Subcutaneous abdominal adipose tissue (tissue), 5 donors: Measurements from ENCODE around the gene PDYN.
A peak's percentile ranks its signal among the peaks of the same experiment; 100 is the strongest.
"Not testable (repeated sequence)": the region's sequence is repeated elsewhere in the genome, so short reads cannot be mapped to it uniquely, and the experiment has no call there.

Experiments used
- H3K27ac ChIP-seq: one replicate; pipeline ENCODE4 v1.7.0; 2013; ENCODE audit warnings: low read depth, mild to moderate bottlenecking, inconsistent platforms, low read length, moderate library complexity
- H3K27me3 ChIP-seq, 5 donors: one replicate each; pipeline ENCODE4 v1.7.0; 2013; ENCODE audit warnings: low read length in 5 of 5, inconsistent platforms in 1 of 5; ENCODE audit not compliant: control insufficient read depth in 5 of 5, insufficient read depth in 4 of 5
- H3K36me3 ChIP-seq, 5 donors: one replicate each; pipeline ENCODE4 v1.7.0; 2013; ENCODE audit warnings: low read length in 5 of 5; ENCODE audit not compliant: control insufficient read depth in 5 of 5, insufficient read depth in 5 of 5
- H3K4me1 ChIP-seq, 5 donors: one replicate each; pipeline ENCODE4 v1.7.0; 2013; ENCODE audit warnings: low read length in 5 of 5, mild to moderate bottlenecking in 3 of 5, moderate library complexity in 1 of 5; ENCODE audit not compliant: control insufficient read depth in 5 of 5, insufficient read depth in 5 of 5
- H3K4me3 ChIP-seq, 5 donors: one replicate each; pipeline ENCODE4 v1.7.0; 2013; ENCODE audit warnings: low read length in 5 of 5, low read depth in 1 of 5
- H3K9ac ChIP-seq, 5 donors: one replicate each; pipeline ENCODE4 v1.7.0; 2013; ENCODE audit warnings: low read length in 5 of 5, mild to moderate bottlenecking in 4 of 5, moderate library complexity in 3 of 5
- H3K9me3 ChIP-seq, 5 donors: one replicate each; pipeline ENCODE4 v1.7.0; 2013; ENCODE audit warnings: low read length in 5 of 5; ENCODE audit not compliant: control insufficient read depth in 5 of 5
- donor health status: healthy.
- donor health status: healthy.
- donor health status: healthy.
- donor health status: healthy.
- donor health status: healthy.

Gene PDYN

DNA sequence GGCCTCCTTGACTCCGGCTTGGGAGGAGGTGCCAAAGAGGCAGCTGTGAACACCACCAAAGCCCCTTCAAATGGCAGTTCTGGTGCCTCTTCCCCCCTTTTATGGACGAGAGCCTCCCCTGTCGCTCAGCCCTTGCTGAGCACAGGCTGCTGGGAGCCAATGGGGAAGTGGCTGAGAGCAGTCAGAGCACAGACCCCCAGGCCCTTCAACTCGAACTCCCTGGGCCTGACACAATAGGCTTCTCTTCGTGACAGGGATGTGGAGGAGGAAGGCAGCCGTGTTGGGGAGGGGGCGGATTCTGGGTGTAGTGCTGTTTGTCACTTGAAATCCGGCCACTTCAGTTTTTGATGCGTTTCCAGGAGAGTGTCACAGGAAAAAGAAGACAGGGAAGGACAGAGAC, at the start of gene PDYN:
Gene PDYN, minus strand, starts transcription at position 73 of the 400 bp plus-strand sequence. CDS start 10,974 bp downstream, outside the sequence.
- H3K4me3 ChIP-seq: no peak within 1 kb of the TSS
- H3K36me3 ChIP-seq: no peaks in the 10 kb centered on the region
- no peak within 1 kb of the TSS for H3K27ac ChIP-seq

DNA sequence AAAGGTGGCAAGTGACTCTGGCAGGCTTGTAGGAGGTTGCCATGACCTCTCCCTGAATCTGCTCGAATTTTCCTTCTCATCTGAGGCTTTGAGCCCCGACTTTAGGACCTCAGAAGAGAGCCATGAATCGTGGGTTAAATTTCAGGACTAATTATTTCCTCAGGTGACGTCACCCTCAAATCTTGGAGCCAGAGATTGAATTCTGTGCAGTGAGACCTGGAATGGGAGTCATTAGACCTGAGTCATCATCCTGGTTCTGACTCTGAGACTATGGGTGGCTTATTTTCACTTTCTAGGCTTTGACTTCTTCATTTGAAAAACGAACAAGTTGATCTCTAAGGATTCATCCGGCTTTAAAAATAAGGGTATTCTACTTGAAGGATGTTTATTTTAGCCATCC, 48.5 kb upstream of the PDYN start:
- no peak overlapping the region for H3K9ac ChIP-seq
- no peaks in the 10 kb centered on the region for H3K36me3 ChIP-seq
- H3K4me1 ChIP-seq: no peaks in the 10 kb centered on the region
- peaks cover 0 to 13% (median 0%) of the 10 kb centered on the region in 5 donors for H3K27me3 ChIP-seq
- no peak overlapping the region for H3K27ac ChIP-seq
- H3K9me3 ChIP-seq: no peaks in the 10 kb centered on the region
- no peak overlapping the region for H3K4me3 ChIP-seq

More for the DNA sequence above, at the start of gene PDYN:
- no peak within 1 kb of the TSS for H3K9ac ChIP-seq
- H3K27me3 ChIP-seq: peaks cover 40 to 59% (median 57%) of the 10 kb centered on the region in 5 donors
- no peaks in the 10 kb centered on the region for H3K9me3 ChIP-seq
- no peaks in the 10 kb centered on the region for H3K4me1 ChIP-seq

DNA sequence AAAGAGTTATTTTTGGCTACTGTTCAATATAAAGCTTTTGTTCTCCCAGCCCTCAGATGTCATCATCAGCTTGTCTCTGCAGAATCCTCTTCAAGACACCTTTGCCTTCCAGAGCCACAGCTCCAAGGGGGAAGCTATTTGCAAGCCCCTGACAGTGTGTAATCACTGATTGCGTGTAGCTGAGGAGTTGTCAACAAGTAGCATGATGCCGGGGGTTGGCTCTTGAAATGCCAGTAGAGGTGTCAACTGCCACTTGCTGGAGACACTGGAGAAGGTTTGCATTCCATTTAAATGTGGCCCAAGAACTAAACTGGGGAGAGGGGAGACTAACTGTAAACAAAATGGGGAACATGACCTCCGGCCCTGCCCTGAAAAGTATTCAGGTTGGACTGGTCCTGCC, 44.3 kb upstream of the PDYN start:
- peaks cover 0 to 17% (median 0%) of the 10 kb centered on the region in 5 donors for H3K27me3 ChIP-seq
- no peak overlapping the region for H3K9ac ChIP-seq
- H3K4me1 ChIP-seq: no peaks in the 10 kb centered on the region
- H3K9me3 ChIP-seq: no peaks in the 10 kb centered on the region
- no peaks in the 10 kb centered on the region for H3K36me3 ChIP-seq
- H3K27ac ChIP-seq: no peak overlapping the region
- H3K4me3 ChIP-seq: no peak overlapping the region

DNA sequence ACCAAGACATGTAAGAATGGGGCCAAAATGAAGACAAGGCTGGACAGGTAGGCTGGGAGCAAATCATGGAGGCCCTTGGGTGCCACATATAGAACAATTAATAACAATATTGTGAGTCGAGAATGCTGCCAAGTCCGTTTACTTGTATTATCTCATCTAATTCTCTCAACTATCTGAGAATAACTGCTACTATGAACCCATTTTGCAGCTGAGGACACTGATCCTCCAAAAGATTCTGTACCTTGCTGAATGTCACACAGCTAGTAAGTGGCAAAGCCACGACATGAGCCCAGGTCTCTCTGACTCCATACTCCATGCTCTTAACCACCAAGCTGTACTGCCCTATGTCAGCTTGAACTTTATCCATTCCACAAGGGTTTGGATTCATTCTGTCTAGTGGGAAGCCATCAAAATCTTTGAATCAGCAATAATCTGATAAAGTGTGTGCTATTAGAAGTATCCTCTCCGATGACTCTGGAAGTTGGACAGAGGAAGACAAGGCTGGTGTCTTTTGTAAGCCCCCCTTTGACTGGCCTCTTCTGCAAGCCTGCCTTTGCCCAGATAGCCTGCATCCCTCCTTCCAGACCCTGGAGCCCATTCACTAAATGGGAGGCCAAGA, 43.5 kb upstream of the PDYN start:
- no peak overlapping the region for H3K4me3 ChIP-seq
- H3K36me3 ChIP-seq: no peaks in the 10 kb centered on the region
- H3K4me1 ChIP-seq: no peaks in the 10 kb centered on the region
- no peak overlapping the region for H3K9ac ChIP-seq
- no peak overlapping the region for H3K27ac ChIP-seq
- H3K27me3 ChIP-seq: peaks cover 0 to 18% (median under 1%) of the 10 kb centered on the region in 5 donors
- no peaks in the 10 kb centered on the region for H3K9me3 ChIP-seq

DNA sequence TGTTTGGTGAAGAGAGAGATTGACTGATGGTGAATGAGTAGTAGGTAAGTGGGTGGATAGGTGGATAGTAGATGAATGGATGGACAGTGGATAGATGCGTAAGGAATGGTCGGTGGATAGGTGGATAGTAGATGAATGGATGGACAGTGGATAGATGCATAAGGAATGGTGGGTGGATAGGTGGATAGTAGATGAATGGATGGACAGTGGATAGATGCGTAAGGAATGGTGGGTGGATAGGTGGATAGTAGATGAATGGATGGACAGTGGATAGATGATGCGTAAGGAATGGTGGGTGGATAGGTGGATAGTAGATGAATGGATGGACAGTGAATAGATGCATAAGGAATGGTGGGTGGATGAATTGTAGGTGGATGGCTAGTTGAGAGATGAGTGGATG, 42.5 kb upstream of the PDYN start:
- H3K4me3 ChIP-seq, H3K9ac ChIP-seq, H3K9me3 ChIP-seq, H3K4me1 ChIP-seq, H3K36me3 ChIP-seq, H3K27ac ChIP-seq: not testable (repeated sequence)
- peaks cover 0 to 20% (median 6%) of the 10 kb centered on the region in 5 donors for H3K27me3 ChIP-seq

DNA sequence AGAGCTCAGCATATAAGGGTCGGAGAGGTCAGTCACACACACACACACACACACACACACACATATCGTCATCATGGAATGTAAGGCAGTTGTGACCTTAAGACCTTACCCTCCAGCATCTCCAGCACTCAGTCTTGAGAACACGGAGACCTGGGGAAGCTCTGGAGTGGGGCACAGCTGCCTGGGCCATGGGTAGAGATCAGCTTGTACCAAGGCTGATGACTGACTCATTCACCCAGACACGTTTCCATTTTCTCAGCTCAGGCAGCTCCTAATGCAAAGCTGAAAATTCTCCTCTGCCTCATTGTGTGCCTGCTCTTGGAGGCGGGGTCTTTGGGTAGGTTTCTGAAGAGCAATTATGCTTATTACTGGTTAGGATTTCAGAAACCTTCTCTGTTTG, 38.3 kb upstream of the PDYN start:
- Histone ChIP-seq H3K4me3 (no peak overlapping the region), H3K27me3 (peaks cover 0 to 7% (median 6%) of the 10 kb centered on the region in 5 donors)

DNA sequence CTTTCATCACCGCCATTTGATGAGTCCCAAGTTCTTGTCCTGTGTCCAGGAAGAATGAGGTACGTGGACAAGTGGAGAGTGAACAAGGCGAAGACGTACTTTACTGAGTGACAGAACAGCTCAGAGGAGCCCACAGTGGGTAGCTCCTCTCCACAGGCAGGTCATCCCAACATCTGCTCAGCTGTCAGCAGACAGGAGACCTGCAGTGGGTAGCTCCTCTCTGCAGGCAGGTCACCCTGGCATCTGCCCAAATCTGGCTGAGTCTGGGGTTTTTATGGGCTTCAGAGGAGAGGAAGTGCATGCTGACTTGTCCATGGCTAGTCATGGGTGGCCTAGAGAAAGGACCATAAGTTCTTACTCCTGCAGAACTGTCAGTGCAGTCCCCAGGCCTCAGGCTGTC, 32.7 kb upstream of the PDYN start:
- Histone ChIP-seq H3K9ac (no peak overlapping the region), H3K27me3 (peaks cover 5 to 26% (median 11%) of the 10 kb centered on the region in 5 donors), H3K9me3 (peaks cover 0 to 13% (median 11%) of the 10 kb centered on the region in 5 donors), H3K4me1 (no peaks in the 10 kb centered on the region), H3K4me3 (peak overlapping the region in 1 of 5 donors; percentile 2), H3K27ac (no peak overlapping the region), H3K36me3 (no peaks in the 10 kb centered on the region)

More for the DNA sequence above, 38.3 kb upstream of the PDYN start:
- H3K36me3 ChIP-seq: no peaks in the 10 kb centered on the region
- H3K9ac ChIP-seq: no peak overlapping the region
- peaks cover 0 to under 1% (median 0%) of the 10 kb centered on the region in 5 donors for H3K9me3 ChIP-seq
- no peak overlapping the region for H3K27ac ChIP-seq
- H3K4me1 ChIP-seq: no peaks in the 10 kb centered on the region

DNA sequence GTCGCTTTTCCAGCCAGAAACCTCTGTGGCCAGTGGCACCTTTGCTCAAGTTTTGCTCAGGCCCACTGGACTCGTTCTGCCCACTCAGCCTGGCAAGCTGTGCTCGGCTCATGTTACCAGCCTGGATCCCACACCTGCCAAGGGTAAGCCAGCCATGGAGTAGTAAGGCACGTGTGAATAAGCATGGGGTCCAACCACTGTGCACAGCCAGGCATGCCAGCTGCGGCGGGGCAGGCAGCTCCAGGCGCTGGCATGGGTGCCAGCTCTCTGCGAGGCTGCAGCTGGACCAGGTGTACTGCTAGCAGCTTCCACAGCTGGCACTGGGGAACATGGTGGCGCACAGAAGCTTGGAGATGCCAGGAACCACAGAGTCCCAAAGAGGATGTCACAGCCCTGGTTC, 32.1 kb upstream of the PDYN start:
- H3K9ac ChIP-seq: no peak overlapping the region
- no peak overlapping the region for H3K4me3 ChIP-seq
- H3K36me3 ChIP-seq: no peaks in the 10 kb centered on the region
- no peak overlapping the region for H3K27ac ChIP-seq
- peaks cover 0 to 13% (median 11%) of the 10 kb centered on the region in 5 donors for H3K9me3 ChIP-seq
- no peaks in the 10 kb centered on the region for H3K4me1 ChIP-seq
- H3K27me3 ChIP-seq: peaks cover 5 to 26% (median 11%) of the 10 kb centered on the region in 5 donors

DNA sequence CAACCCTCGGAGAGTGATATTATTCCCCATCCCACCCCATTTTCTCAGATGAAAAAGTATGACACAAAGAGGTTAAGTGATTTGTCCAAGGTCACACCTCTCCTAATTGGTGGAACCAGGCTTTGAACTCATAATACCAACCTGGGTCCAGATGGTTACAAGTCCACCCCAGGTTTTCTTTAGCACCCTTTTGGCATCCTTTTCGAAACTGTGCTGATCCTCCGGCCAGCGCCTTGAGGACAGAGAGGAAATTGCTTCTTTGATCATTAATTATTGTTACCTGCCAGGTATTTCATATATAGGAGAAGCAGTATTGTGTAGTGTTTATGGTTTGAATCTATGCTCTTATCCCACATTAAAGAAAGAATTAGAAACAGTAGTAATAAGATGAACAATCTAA, 29.3 kb upstream of the PDYN start:
- Histone ChIP-seq H3K27ac (no peak overlapping the region), H3K9ac (no peak overlapping the region), H3K4me1 (no peaks in the 10 kb centered on the region), H3K9me3 (peaks cover 0 to 13% (median 11%) of the 10 kb centered on the region in 5 donors), H3K4me3 (no peak overlapping the region), H3K27me3 (peaks cover 5 to 26% (median 11%) of the 10 kb centered on the region in 5 donors), H3K36me3 (no peaks in the 10 kb centered on the region)

DNA sequence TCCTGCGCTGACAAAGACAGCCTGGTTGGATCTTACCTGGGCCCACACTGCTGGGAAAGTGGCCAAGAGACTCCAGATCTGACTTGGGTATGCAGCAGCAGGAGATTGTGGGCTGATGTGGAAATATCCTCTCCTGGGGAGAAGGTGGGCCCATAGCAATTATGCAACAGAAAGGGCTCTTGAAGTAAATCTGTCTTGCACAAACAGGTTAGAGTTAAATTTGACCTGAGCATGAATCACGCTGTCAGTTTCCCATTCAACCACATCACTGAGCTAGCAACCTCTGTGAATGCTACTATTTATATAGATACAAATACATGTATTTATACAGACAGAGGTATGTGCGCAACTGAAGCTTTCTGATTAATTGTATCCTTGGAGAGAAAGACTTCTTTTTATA, 28.3 kb upstream of the PDYN start:
- H3K27me3 ChIP-seq: peaks cover 5 to 26% (median 11%) of the 10 kb centered on the region in 5 donors
- H3K4me3 ChIP-seq: no peak overlapping the region
- H3K9me3 ChIP-seq: peaks cover 0 to 12% (median 11%) of the 10 kb centered on the region in 5 donors
- no peak overlapping the region for H3K27ac ChIP-seq
- no peaks in the 10 kb centered on the region for H3K36me3 ChIP-seq
- H3K9ac ChIP-seq: no peak overlapping the region
- H3K4me1 ChIP-seq: no peaks in the 10 kb centered on the region
